H9 (cell line): ENCODE results near the gene TAF11L9. TPM values are rescaled to one million over a fixed set of nuclear protein-coding genes. Genes with fewer than 3 reads are reported as not detected.
"Not testable (repeated sequence)": the region's sequence is repeated elsewhere in the genome, so short reads cannot be mapped to it uniquely, and the experiment has no call there.

Source experiments
- DNase-seq: peaks from one replicate; pipeline ENCODE4 v3.0.0-alpha.2; 2017
- H2AFZ ChIP-seq: one replicate; pipeline ENCODE4 v1.6.1; 2013; ENCODE audit warnings: mild to moderate bottlenecking, low read length, control low read depth, moderate library complexity
- H2AK5ac ChIP-seq: 2 replicates; pipeline ENCODE4 v1.6.1; 2013; ENCODE audit warnings: low read length, control low read depth, mixed read lengths; ENCODE audit not compliant: insufficient read length
- H2BK120ac ChIP-seq: one replicate; pipeline ENCODE4 v1.6.1; 2013; ENCODE audit warnings: low read depth, mild to moderate bottlenecking, low read length, control low read depth, inconsistent platforms; ENCODE audit not compliant: poor library complexity, severe bottlenecking
- H2BK12ac ChIP-seq: 2 replicates; pipeline ENCODE4 v1.6.1; 2013; ENCODE audit warnings: low read length, control low read depth, mixed read lengths, low read depth; ENCODE audit not compliant: insufficient read length
- H2BK15ac ChIP-seq: 2 replicates; pipeline ENCODE4 v1.6.1; 2013; ENCODE audit warnings: low read depth, low read length, control low read depth
- H2BK20ac ChIP-seq: one replicate; pipeline ENCODE4 v1.6.1; 2013; ENCODE audit warnings: low read depth, mild to moderate bottlenecking, low read length, control low read depth, inconsistent platforms; ENCODE audit not compliant: poor library complexity, severe bottlenecking
- H2BK5ac ChIP-seq: 2 replicates; pipeline ENCODE4 v1.6.1; 2013; ENCODE audit warnings: low read length, control low read depth, mixed read lengths; ENCODE audit not compliant: insufficient read length
- H3K14ac ChIP-seq: 2 replicates; pipeline ENCODE4 v1.6.1; 2013; ENCODE audit warnings: low read length, control low read depth; ENCODE audit not compliant: insufficient read depth
- H3K18ac ChIP-seq: 2 replicates; pipeline ENCODE4 v1.6.1; 2013; ENCODE audit warnings: low read depth, mild to moderate bottlenecking, mixed read lengths, low read length, control low read depth; ENCODE audit not compliant: insufficient read length
- H3K23ac ChIP-seq: 2 replicates; pipeline ENCODE4 v1.6.1; 2013; ENCODE audit warnings: low read length, control low read depth, mixed read lengths, low read depth; ENCODE audit not compliant: insufficient read length
- H3K23me2 ChIP-seq: 2 replicates; pipeline ENCODE4 v1.6.1; 2013; ENCODE audit warnings: low read depth, mild to moderate bottlenecking, mixed read lengths, low read length, control low read depth; ENCODE audit not compliant: insufficient read length, poor library complexity, severe bottlenecking
- H3K27ac ChIP-seq: 2 replicates; pipeline ENCODE4 v1.5.1; 2013; ENCODE audit warnings: low read length, control low read depth, mixed read lengths, low read depth; ENCODE audit not compliant: insufficient read length
- H3K27me3 ChIP-seq: 2 replicates; pipeline ENCODE4 v1.6.1; 2013; ENCODE audit warnings: low read length, control low read depth, inconsistent platforms; ENCODE audit not compliant: insufficient read depth
- H3K4ac ChIP-seq: 2 replicates; pipeline ENCODE4 v1.6.1; 2013; ENCODE audit warnings: low read depth, mild to moderate bottlenecking, control low read depth, inconsistent platforms, low read length, moderate library complexity
- H3K4me1 ChIP-seq: 2 replicates; pipeline ENCODE4 v1.6.1; 2013; ENCODE audit warnings: low read length, control low read depth, inconsistent platforms; ENCODE audit not compliant: insufficient read depth
- H3K4me2 ChIP-seq: 2 replicates; pipeline ENCODE4 v1.6.1; 2013; ENCODE audit warnings: low read length, control low read depth, mixed read lengths; ENCODE audit not compliant: insufficient read length, insufficient read depth
- H3K56ac ChIP-seq: 2 replicates; pipeline ENCODE4 v1.6.1; 2013; ENCODE audit warnings: low read depth, mild to moderate bottlenecking, mixed read lengths, low read length, control low read depth; ENCODE audit not compliant: insufficient read length
- H3K79me1 ChIP-seq: 2 replicates; pipeline ENCODE4 v1.6.1; 2013; ENCODE audit warnings: low read depth, mild to moderate bottlenecking, moderate library complexity, low read length, control low read depth, inconsistent platforms; ENCODE audit not compliant: insufficient read depth, poor library complexity, severe bottlenecking
- H3K79me2 ChIP-seq: 2 replicates; pipeline ENCODE4 v1.6.1; 2013; ENCODE audit warnings: low read length, control low read depth, inconsistent platforms; ENCODE audit not compliant: insufficient read depth
- H3K9ac ChIP-seq: 2 replicates; pipeline ENCODE4 v1.6.1; 2013; ENCODE audit warnings: low read length, control low read depth, mixed read lengths; ENCODE audit not compliant: insufficient read length; ENCODE audit errors: extremely low read depth
- H3K9me3 ChIP-seq: one replicate; pipeline ENCODE4 v1.6.1; 2013; ENCODE audit warnings: low read depth, low read length, inconsistent platforms; ENCODE audit not compliant: control insufficient read depth
- H3T11ph ChIP-seq: one replicate; pipeline ENCODE4 v1.6.1; 2013; ENCODE audit warnings: mild to moderate bottlenecking, low read length, control low read depth, inconsistent platforms
- H4K20me1 ChIP-seq: one replicate; pipeline ENCODE4 v1.6.1; 2013; ENCODE audit not compliant: control insufficient read depth, insufficient read length, insufficient read depth
- H4K5ac ChIP-seq: 2 replicates; pipeline ENCODE4 v1.6.1; 2013; ENCODE audit warnings: low read depth, mild to moderate bottlenecking, mixed read lengths, low read length, control low read depth; ENCODE audit not compliant: insufficient read length
- H4K8ac ChIP-seq: replicated peaks from 2 replicates; pipeline ENCODE4 v1.6.1; 2013; ENCODE audit warnings: low read length, control low read depth, mixed read lengths, low read depth; ENCODE audit not compliant: insufficient read length
- H4K91ac ChIP-seq: 2 replicates; pipeline ENCODE4 v1.6.1; 2013; ENCODE audit warnings: low read depth, mild to moderate bottlenecking, moderate library complexity, mixed read lengths, low read length, control low read depth; ENCODE audit not compliant: insufficient read length
- H3K27ac Mint-ChIP-seq, 3 experiments: 2 replicates in 2 of 3; 3 replicates in 1 of 3; pipeline ENCODE4 v1.8.0; 2020 to 2021; ENCODE audit warnings: mixed read lengths in 3 of 3, mild to moderate bottlenecking in 1 of 3, moderate library complexity in 1 of 3
- H3K27me3 Mint-ChIP-seq: 2 replicates; pipeline ENCODE4 v1.8.0; 2021; ENCODE audit warnings: low read depth, mild to moderate bottlenecking, moderate library complexity, mixed read lengths
- H3K36me3 Mint-ChIP-seq, 3 experiments: 2 replicates in 2 of 3; 3 replicates in 1 of 3; pipeline ENCODE4 v1.8.0; 2020 to 2021; ENCODE audit warnings: low read depth in 3 of 3, mixed read lengths in 3 of 3; ENCODE audit not compliant: insufficient read depth in 1 of 3
- H3K4me1 Mint-ChIP-seq, 2 experiments: 2 replicates each; pipeline ENCODE4 v1.8.0; 2020; ENCODE audit warnings: mixed read lengths in 2 of 2
- H3K4me3 Mint-ChIP-seq, 2 experiments: 2 replicates in 1 of 2; 3 replicates in 1 of 2; pipeline ENCODE4 v1.8.0; 2020 to 2021; ENCODE audit warnings: mild to moderate bottlenecking in 2 of 2, mixed read lengths in 2 of 2, moderate library complexity in 1 of 2
- H3K9me3 Mint-ChIP-seq, 2 experiments: 2 replicates in 1 of 2; 3 replicates in 1 of 2; pipeline ENCODE4 v1.8.0; 2020; ENCODE audit warnings: mild to moderate bottlenecking in 2 of 2, mixed read lengths in 2 of 2, moderate library complexity in 1 of 2
- CTCF ChIP-seq: fragments of 200-600 bp; sonication (generic); conservative IDR thresholded peaks from 3 replicates; pipeline ENCODE4 v1.8.0; 2021; ENCODE audit warnings: antibody characterized with exemption, mild to moderate bottlenecking
- WGBS: extraction: QIAGEN DNeasy Blood & Tissue Kit; methylation state at CpG from one replicate; pipeline ENCODE4 v1.1.7; 2013; ENCODE audit warnings: missing lambda C conversion rate, low lambda C conversion rate, mixed read lengths; ENCODE audit not compliant: insufficient read length; ENCODE audit errors: extremely low coverage; 5-methylcytosine and 5-hydroxymethylcytosine counted together
- total RNA-seq: library from RNA; stranded (reverse); gene quantifications from 2 replicates; pipeline ENCODE4 v1.2.1, GENCODE V29; 2021

Gene TAF11L9
- total RNA-seq, 1 experiment from 2014 or later, result not detected

- Histone ChIP-seq H4K5ac (no peak overlapping the region), H3K79me1 (no peaks in the 10 kb centered on the region), H2AK5ac (no peak overlapping the region), H4K20me1 (no peaks in the 10 kb centered on the region), H3K23ac (no peak overlapping the region), H2BK15ac (no peak overlapping the region), H2AFZ (no peak overlapping the region), H3K4me2 (no peak overlapping the region), H3K9ac (no peak overlapping the region), H3K18ac (no peak overlapping the region), H4K8ac (no peak overlapping the region), H3K14ac (no peak overlapping the region), H3K4ac (no peak overlapping the region), H2BK5ac (no peak overlapping the region), H3K56ac (no peak overlapping the region), H3T11ph (no peak overlapping the region), H3K27ac (no peak overlapping the region), H3K79me2 (no peaks in the 10 kb centered on the region), H3K9me3 (no peaks in the 10 kb centered on the region), H3K27me3 (no peaks in the 10 kb centered on the region), H2BK12ac (no peak overlapping the region), H3K23me2 (no peaks in the 10 kb centered on the region), H2BK20ac (no peak overlapping the region), H3K4me1 (no peaks in the 10 kb centered on the region), H2BK120ac (no peak overlapping the region), H4K91ac (no peak overlapping the region)
- H3K4me1 Mint-ChIP-seq, result peaks cover 0 to 3% of the 10 kb centered on the region in 2 experiments; a peak in 1 of 4 replicates
- no peak overlapping the region for H3K27ac Mint-ChIP-seq
- no peak for DNase-seq
- TF ChIP-seq CTCF, result no peak
- no peaks in the 10 kb centered on the region for H3K36me3 Mint-ChIP-seq
- H3K9me3 Mint-ChIP-seq, result no peaks in the 10 kb centered on the region
- WGBS, result no CpG with 5 or more reads among the region's 14 CpGs
- no peaks in the 10 kb centered on the region for H3K27me3 Mint-ChIP-seq
- no peak overlapping the region for H3K4me3 Mint-ChIP-seq
Measured at GRCh38 chr5:17604951-17605350, 10.8 kb upstream of the TAF11L9 start.

- H2AK5ac ChIP-seq, H3K23ac ChIP-seq, H4K8ac ChIP-seq, H3K27me3 Mint-ChIP-seq, H3K56ac ChIP-seq, H3K4me2 ChIP-seq, H2BK120ac ChIP-seq, H3T11ph ChIP-seq, H3K9me3 ChIP-seq, H3K4ac ChIP-seq, H4K20me1 ChIP-seq, H3K27ac Mint-ChIP-seq, H4K5ac ChIP-seq, H2BK20ac ChIP-seq, H2BK12ac ChIP-seq, H3K79me1 ChIP-seq, H2AFZ ChIP-seq, DNase-seq, H3K27ac ChIP-seq, H3K36me3 Mint-ChIP-seq, H2BK15ac ChIP-seq, H3K4me1 Mint-ChIP-seq, H4K91ac ChIP-seq, H3K4me1 ChIP-seq, H2BK5ac ChIP-seq, H3K14ac ChIP-seq, H3K18ac ChIP-seq, H3K9ac ChIP-seq, H3K79me2 ChIP-seq, H3K4me3 Mint-ChIP-seq, H3K9me3 Mint-ChIP-seq, H3K23me2 ChIP-seq, H3K27me3 ChIP-seq: not testable (repeated sequence)
- no CpG with 5 or more reads among the region's 6 CpGs for WGBS
Measured at GRCh38 chr5:17603880-17604279, 9.7 kb upstream of the TAF11L9 start, which contains the start of gene TAF11L11. Gene TAF11L11 (plus strand): TSS chr5:17604183.
